Stomach (tissue), 9 donors: ENCODE results near the gene ZFHX3. TPM values are rescaled to one million over a fixed set of nuclear protein-coding genes. Genes with fewer than 3 reads are reported as not detected.

Source experiments
- DNase-seq, 2 donors: peaks; one replicate each; pipeline versions ENCODE4 v3.0.0 to v3.0.0-alpha.2; 2013 to 2019
- H3K27ac ChIP-seq, 5 donors: fragments of 200-600 bp in 4 of 5; sonication (generic) in 4 of 5; one replicate each; pipeline ENCODE4 v1.5.1; 2013 to 2019; ENCODE audit warnings: mild to moderate bottlenecking in 1 of 5, moderate library complexity in 1 of 5
- H3K27me3 ChIP-seq, 3 donors: fragments of 200-600 bp; sonication (generic); one replicate each; pipeline ENCODE4 v1.5.1; 2017 to 2019; ENCODE audit warnings: mixed run types in 1 of 3
- H3K36me3 ChIP-seq, 4 donors: fragments of 200-600 bp; sonication (generic); 1 replicate in 3 of 4; 2 replicates in 1 of 4; pipeline ENCODE4 v1.5.1; 2016 to 2019
- H3K4me1 ChIP-seq, 4 donors: fragments of 200-600 bp; sonication (generic); one replicate each; pipeline ENCODE4 v1.5.1; 2016 to 2019
- H3K4me3 ChIP-seq, 4 donors: fragments of 200-600 bp; sonication (generic) in 3 of 4; one replicate each; pipeline ENCODE4 v1.5.1; 2016 to 2019; ENCODE audit warnings: mild to moderate bottlenecking in 1 of 4
- H3K9me3 ChIP-seq, 4 donors: fragments of 200-600 bp; sonication (generic); one replicate each; pipeline ENCODE4 v1.5.1; 2016 to 2019
- EP300 ChIP-seq: sonication (generic); formaldehyde crosslinking; IDR thresholded peaks from one replicate; pipeline ENCODE4 v1.6.1; 2017; ENCODE audit warnings: antibody characterized with exemption
- POLR2A ChIP-seq, 4 donors: fragments of 450-650 bp; IDR thresholded peaks; one replicate each; pipeline ENCODE4 v1.6.1; 2016; ENCODE audit warnings: antibody characterized with exemption in 4 of 4, control low read depth in 2 of 4, mild to moderate bottlenecking in 1 of 4, moderate library complexity in 1 of 4
- POLR2AphosphoS5 ChIP-seq, 3 donors: sonication (generic); formaldehyde crosslinking; IDR thresholded peaks; one replicate each; pipeline ENCODE4 v1.6.1; 2016; ENCODE audit warnings: antibody characterized with exemption in 3 of 3
- WGBS, 5 donors: extraction: QIAGEN DNeasy Blood & Tissue Kit in 3 of 5; methylation state at CpG; one replicate each; pipeline versions ENCODE4 v1.1.5 to v1.1.7; 2013 to 2018; 5-methylcytosine and 5-hydroxymethylcytosine counted together
- intact Hi-C: fragments of 100-400 bp; cut with DNase I; formaldehyde crosslinking; loops from one replicate; pipeline ENCODE4 v1.15.1; 2023; ENCODE audit warnings: low total_unique reads
- polyA plus RNA-seq, 3 donors: library from polyadenylated mRNA; stranded (reverse); fragments of 200-250 nt; gene quantifications; one replicate each; pipeline ENCODE4 v1.2.3, GENCODE V29; 2013
- total RNA-seq, 5 donors: library from RNA; depleted of rRNA; stranded (reverse); fragments of >200 nt; gene quantifications; one replicate each; pipeline versions ENCODE4 v1.1.0 to v1.2.3, GENCODE V29; 2014 to 2016
- TF ChIP-seq, protein P1 (sequence below), 7 experiments: fragments of 450-650 bp in 4 of 7; fragments of 200-600 bp in 3 of 7; sonication (generic) in 3 of 7; IDR thresholded peaks; one replicate each; pipeline ENCODE4 v1.5.1; 2016 to 2019; ENCODE audit warnings: antibody characterized with exemption in 7 of 7, control low read depth in 2 of 7, mild to moderate bottlenecking in 1 of 7
- donor health status: healthy with polysubstance abuse.
- donor health status: Bipolar disorder and iron deficiency.
- donor health status: healthy.

Gene ZFHX3
- total and polyA plus RNA-seq, 8 donors, result 1.1 to 27.5 (median 11.8) TPM

DNA sequence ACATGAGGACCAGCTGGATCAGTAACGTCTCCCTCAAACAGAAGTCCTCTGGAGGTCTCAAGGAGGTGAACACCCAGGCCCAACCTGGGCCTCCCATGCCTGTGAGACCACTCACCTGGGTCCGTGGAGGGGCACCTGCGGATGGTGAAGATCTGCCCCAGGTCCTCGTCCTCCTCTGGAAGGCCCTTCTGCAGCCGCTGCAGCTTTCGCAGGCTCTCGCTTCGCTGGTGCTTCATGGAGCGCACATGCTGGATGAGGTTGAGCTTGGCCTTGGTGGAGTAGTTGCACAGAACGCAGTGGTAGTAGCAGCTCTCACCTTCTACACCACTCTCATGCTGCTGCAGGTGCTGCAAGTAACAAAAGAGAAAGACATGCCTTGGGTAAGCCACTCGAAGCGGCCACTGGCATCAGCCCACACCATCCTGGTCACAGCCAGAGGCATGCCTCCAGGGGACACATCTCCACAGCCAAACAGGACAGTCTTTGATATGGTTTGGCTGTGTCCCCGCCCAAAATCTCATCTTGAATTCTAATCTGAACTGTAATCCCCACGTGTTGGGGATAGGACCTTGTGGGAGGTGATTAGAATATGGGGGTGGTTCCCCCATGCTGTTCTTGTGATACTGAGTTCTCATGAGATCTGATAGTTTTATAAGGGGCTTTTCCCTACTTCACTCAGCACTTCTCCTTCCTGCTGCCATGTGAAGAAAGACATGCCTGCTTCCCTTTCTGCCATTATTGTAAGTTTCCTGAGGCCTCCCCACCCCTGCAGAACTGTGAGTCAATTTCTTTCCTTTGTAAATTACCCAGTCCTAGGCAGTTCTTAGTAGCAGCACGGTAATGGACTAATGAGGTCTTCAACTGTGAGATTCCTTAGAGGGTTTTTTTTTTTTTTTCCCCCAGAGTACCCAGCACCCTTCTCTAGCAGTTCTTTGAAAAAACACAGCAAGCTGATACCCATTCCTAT lies 158.0 kb downstream of the ZFHX3 start:
- Histone ChIP-seq H3K4me1 (peaks cover 0 to 14% (median 2%) of the 10 kb centered on the region in 4 donors), H3K27ac (no peak overlapping the region), H3K9me3 (no peaks in the 10 kb centered on the region), H3K36me3 (peaks cover 24 to 60% (median 48%) of the 10 kb centered on the region in 4 donors), H3K27me3 (no peaks in the 10 kb centered on the region), H3K4me3 (no peak overlapping the region)
- intact Hi-C loops, result no loop called here
- TF ChIP-seq POLR2A (IDR thresholded peaks at IDR 0.05), result no peak
- TF ChIP-seq EP300, result no peak
- TF ChIP-seq, protein P1, sequence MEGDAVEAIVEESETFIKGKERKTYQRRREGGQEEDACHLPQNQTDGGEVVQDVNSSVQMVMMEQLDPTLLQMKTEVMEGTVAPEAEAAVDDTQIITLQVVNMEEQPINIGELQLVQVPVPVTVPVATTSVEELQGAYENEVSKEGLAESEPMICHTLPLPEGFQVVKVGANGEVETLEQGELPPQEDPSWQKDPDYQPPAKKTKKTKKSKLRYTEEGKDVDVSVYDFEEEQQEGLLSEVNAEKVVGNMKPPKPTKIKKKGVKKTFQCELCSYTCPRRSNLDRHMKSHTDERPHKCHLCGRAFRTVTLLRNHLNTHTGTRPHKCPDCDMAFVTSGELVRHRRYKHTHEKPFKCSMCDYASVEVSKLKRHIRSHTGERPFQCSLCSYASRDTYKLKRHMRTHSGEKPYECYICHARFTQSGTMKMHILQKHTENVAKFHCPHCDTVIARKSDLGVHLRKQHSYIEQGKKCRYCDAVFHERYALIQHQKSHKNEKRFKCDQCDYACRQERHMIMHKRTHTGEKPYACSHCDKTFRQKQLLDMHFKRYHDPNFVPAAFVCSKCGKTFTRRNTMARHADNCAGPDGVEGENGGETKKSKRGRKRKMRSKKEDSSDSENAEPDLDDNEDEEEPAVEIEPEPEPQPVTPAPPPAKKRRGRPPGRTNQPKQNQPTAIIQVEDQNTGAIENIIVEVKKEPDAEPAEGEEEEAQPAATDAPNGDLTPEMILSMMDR (IDR thresholded peaks at IDR 0.05), result no peak
- TF ChIP-seq POLR2AphosphoS5 (IDR thresholded peaks at IDR 0.05), result no peak
- no peak for DNase-seq
- 93 to 95% (median 94%) methylated on average over 15 of the region's 15 CpGs for WGBS, 5 donors

DNA sequence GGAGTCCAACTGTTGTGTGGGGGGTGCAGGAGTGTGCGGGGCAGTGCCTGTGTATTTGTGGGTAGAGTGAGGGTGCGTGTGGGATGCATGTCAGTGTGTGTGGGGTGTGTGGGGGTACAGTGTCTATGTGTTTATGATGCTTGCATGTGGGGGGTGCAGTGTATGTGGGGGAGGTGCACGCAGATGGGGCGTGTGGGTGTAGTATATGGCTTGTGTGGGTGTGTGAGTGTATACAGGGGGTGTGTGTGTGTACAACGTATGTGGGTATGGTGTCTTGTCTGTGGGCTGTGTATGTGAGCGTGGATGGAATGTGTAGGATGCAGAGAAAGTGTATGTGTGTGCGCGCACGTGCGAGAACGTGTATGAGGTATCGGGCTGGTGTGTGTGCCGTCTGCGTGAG lies 160.4 kb downstream of the ZFHX3 start:
- Histone ChIP-seq H3K4me3 (no peak overlapping the region), H3K36me3 (peaks cover 27 to 64% (median 51%) of the 10 kb centered on the region in 4 donors), H3K27me3 (no peaks in the 10 kb centered on the region), H3K9me3 (no peaks in the 10 kb centered on the region), H3K4me1 (peaks cover 0 to 6% (median 0%) of the 10 kb centered on the region in 4 donors), H3K27ac (no peak overlapping the region)
- intact Hi-C loops, result no loop called here
- TF ChIP-seq POLR2A (IDR thresholded peaks at IDR 0.05) (no peak), POLR2AphosphoS5 (IDR thresholded peaks at IDR 0.05) (no peak), EP300 (no peak)
- TF ChIP-seq, protein P1 (IDR thresholded peaks at IDR 0.05), result no peak
- DNase-seq, result no peak
- WGBS, 5 donors, result 87 to 98% (median 93%) methylated on average over 14 of the region's 14 CpGs

DNA sequence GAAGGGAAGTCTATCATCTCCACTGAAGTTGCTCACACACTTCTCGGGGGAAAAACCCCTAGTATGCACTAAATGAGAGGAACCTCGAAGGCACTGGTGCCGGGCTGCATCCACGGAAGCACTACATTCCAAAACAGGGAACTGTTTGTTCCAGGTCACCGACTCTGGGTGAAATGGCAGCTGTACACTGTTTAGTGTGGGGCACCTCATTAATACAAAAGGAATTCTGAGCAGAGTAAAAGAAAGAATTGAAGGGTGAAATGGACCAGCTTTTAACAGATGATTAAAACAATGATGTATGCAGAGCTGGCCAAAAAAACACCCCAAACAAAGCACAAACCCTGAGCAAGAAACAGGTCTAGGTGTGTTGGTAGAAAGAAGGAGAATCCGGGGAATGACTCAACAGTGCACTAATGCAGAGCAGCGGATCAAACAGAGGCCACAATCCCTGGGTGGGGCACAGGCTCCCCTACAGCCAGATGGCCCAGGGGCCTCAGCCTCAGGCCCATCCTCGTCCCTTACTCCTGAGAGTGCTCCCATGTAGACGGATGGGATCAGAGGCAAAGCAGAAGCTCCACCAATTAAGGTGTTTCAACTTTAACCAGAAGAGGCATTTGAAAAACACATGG lies 161.5 kb downstream of the ZFHX3 start:
- H3K4me1 ChIP-seq, result peaks cover 0 to under 1% (median 0%) of the 10 kb centered on the region in 4 donors
- no peak overlapping the region for H3K4me3 ChIP-seq
- H3K27me3 ChIP-seq, result no peaks in the 10 kb centered on the region
- DNase-seq, result no peak
- intact Hi-C loops, result no loop called here
- no peak overlapping the region for H3K27ac ChIP-seq
- WGBS, 5 donors, result 82 to 93% (median 90%) methylated on average over 9 of the region's 9 CpGs
- peaks cover 27 to 61% (median 51%) of the 10 kb centered on the region in 4 donors for H3K36me3 ChIP-seq
- no peaks in the 10 kb centered on the region for H3K9me3 ChIP-seq
- TF ChIP-seq, protein P1 (IDR thresholded peaks at IDR 0.05), result no peak

DNA sequence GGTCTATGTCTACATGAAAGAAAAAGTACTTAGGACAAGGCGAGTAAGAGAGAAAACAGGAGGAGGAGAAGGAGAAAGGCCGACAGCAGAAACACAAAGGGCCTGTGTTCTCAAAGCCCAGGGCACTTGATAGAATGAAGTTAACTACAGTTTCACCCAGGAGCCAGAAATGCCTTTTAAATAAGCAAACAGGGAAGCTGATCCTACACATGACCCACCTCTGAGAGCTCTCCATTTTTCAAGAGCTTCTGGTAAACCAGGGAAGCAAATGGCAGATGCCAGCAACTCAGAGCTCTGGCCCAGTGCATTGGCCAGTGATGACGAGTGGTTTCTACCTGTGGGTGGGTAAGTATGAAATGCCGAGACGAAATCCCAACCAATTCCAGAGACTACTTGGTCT lies 163.4 kb downstream of the ZFHX3 start:
- no peak for DNase-seq
- intact Hi-C loops, result no loop called here
- Histone ChIP-seq H3K27me3 (no peaks in the 10 kb centered on the region), H3K36me3 (peaks cover 24 to 53% (median 48%) of the 10 kb centered on the region in 4 donors), H3K27ac (no peak overlapping the region), H3K4me3 (no peak overlapping the region), H3K4me1 (no peaks in the 10 kb centered on the region), H3K9me3 (no peaks in the 10 kb centered on the region)
- no peak for TF ChIP-seq POLR2A (IDR thresholded peaks at IDR 0.05)
- TF ChIP-seq, protein P1 (IDR thresholded peaks at IDR 0.05), result no peak
- no peak for TF ChIP-seq EP300
- TF ChIP-seq POLR2AphosphoS5 (IDR thresholded peaks at IDR 0.05), result no peak
- WGBS, 5 donors, result 73 to 82% (median 81%) methylated on average over 5 of the region's 5 CpGs
